GM12872 (cell line): ENCODE data around the gene TUBB1.

Experiments
- CTCF ChIP-seq: IDR thresholded peaks from 3 replicates; pipeline ENCODE4 v1.5.1; 2011; ENCODE audit warnings: low read depth, mild to moderate bottlenecking, low read length, moderate library complexity; ENCODE audit not compliant: insufficient read depth

Gene TUBB1

GRCh38 chr20:59004493-59004762 lies 14.8 kb upstream of the TUBB1 start:
- TF ChIP-seq CTCF, result no peak

- no peak for TF ChIP-seq CTCF
Measured at GRCh38 chr20:59004763-59005522, 14.3 kb upstream of the TUBB1 start.

DNA sequence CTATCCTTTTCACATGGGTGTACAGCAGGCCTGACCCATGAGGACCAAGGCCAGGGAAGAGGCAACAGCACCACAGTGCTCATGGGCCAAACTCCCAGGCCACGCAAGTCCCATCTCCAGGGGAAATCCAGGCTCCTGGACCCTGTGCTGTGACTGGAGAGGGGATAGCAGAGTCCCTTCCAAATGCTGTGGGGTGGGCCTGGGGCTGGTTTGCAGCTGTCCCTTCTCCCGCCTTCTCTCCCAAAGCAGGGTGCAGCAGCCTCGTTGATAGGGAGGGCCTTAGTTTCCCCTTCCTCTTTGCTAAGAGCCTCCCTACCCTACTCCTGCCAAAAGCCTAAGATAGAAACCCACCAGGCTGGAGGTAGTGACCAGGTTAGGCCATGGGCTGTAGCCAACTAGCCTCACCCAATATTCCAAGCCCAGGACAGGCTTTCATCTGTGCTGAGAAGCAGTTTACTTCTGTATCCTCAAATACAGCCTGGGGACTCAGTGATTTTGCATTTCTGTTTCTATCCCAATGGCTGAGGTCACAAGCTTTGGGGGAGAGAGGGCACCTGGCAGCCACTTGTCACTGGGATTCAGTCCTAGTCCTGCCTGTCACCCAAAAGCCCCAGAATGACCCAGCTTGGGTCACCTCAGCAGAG lies 13.6 kb upstream of the TUBB1 start:
- no peak for TF ChIP-seq CTCF

- no peak for TF ChIP-seq CTCF
Measured at GRCh38 chr20:59006167-59006863, 12.9 kb upstream of the TUBB1 start.

DNA sequence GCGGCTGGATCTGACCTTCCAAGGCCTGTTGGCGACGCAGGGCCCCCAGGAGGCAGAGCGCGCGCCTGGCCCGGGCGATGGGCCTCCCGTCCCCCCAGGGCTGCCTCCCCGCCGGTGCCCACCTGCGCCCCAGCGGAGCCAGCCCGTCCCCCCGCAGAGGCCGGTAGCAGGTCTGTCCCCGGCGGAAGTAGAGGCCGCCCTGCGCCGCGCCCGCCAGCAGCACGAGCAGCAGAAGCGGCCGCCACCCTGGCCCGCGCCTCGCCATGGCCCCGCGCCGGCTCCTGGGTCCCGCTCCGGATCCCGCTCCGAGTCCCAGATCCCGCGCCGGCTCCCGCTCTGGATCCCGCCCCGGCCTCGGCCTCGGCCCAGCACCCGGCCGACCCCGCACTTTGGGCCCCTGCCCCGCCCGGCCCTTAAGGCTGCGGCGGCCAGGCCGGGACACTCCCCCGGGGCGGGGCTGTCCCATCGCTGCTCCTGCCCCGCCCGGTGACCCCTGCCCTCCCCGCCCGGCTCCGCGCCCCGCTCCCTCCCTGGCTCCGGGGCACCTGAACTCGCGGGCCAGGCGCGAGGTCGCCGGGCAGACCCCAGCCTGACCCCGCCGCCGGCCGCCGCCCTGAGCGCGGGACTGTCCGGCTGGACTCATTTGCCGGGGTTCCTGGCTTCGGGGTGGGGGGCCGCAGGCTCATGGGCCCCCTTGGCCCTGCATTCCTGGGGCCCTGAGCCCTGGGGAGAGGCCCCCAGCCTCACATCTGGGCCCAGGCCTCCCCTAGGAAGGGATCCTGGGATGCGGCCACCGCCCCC lies 12.2 kb upstream of the TUBB1 start, which contains the start of gene CTSZ:
TSS of gene CTSZ (minus strand) at position 391 of the 801 bp plus-strand sequence. CDS start at position 265, 126 bp downstream.
- TF ChIP-seq CTCF, result no peak

DNA sequence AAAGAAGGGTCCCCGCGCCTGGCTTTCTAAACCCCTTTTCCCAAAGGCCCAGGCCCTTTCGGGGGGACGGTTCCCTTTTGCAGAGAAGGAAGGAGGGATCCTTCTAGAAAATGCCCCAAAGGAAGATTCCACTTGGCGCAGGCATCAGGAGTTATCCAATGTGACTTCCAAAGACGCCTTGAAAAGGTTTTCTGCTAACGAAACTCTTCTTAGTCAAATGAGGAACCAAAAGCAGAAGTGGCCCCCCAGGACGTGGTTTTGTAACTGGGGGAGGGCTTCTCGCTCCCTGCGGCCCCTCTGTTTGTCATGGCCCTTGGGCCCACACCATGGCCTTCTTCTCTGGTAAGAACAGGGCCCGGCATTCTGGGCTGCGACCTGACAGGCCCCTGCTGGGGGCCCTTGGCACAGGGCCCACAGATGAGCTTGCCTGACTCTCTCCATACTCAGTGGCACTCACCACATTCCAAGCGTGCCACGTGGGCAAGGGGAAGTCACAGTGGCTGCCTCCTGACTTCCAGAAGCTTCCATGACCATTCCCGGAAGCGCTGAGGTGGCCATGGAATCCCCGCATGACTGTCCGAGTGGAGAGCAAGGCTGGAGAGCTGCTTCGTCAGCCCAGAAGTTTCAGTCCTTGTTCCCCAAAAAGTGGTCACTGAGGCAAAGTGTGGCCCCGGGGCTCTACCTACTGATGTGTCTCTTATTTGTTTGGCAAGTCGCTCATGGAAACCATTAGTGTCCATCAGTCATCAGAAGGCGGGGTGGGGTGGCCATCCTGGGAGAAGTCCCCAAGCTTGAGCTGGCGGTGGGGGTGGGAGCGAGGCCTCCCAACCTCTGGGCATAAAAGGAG lies 11.3 kb upstream of the TUBB1 start:
- no peak for TF ChIP-seq CTCF
